Activated T-cell treated with anti-CD3 and anti-CD28 coated beads, Interleukin-2, amount 50 U/mL, for 1 hour (primary cell): ENCODE data around the gene B2M.
A peak's percentile ranks its signal among the peaks of the same experiment; 100 is the strongest.
"Not testable (repeated sequence)": the region's sequence is repeated elsewhere in the genome, so short reads cannot be mapped to it uniquely, and the experiment has no call there.

Source experiments
- DNase-seq: peaks from one replicate; pipeline ENCODE4 v3.0.0-alpha.2; 2020

The B2M gene

DNA sequence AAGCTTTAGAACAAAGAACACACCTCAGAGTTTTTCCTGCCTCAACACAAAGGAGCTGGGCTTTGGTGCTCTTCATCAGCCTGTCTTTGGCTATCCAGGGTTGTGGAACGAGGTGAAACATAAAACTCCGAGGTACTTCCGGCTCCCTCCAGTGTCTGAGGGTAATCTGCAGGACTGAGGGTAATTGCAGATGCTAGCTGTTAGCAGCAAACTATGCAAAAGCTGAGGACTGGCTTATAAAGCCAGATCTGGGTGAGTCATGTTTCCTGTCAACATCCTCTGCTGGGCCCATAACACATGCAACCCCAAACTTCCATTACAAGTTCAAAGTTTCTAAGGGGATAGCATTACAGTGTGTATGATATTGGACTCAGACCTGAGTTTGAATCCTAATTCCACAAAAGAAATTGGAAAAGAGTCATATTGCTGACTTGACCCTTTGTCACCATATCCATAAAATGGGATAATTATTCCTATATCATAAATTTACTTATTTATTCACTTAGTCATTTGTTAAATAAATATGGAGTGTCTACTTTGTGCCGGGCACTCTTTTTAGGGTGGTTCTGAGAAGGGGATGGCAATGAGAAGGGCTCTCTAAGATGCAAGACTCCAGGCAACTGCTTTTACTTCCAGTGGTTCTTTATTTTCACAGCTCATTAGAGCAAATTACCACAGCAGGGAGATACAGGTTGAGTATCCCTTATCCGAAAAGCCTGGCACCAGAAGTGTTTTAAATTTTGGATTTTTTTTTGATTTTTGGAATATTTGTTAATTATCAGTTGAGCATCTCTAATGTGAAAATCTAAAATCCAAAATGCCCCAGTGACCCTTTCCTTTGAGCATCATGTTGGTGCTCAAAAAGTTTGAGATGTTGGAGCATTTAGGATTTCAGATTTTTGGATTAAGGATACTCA, 15.5 kb downstream of the B2M start:
- peak; percentile 54 for DNase-seq

GRCh38 chr15:44727485-44728231, 16.3 kb downstream of the B2M start:
- DNase-seq, result no peak

GRCh38 chr15:44728232-44728575, 16.9 kb downstream of the B2M start:
- not testable (repeated sequence) for DNase-seq

- peak; percentile 94 for DNase-seq
Measured at GRCh38 chr15:44728576-44729407, 17.5 kb downstream of the B2M start.

DNA sequence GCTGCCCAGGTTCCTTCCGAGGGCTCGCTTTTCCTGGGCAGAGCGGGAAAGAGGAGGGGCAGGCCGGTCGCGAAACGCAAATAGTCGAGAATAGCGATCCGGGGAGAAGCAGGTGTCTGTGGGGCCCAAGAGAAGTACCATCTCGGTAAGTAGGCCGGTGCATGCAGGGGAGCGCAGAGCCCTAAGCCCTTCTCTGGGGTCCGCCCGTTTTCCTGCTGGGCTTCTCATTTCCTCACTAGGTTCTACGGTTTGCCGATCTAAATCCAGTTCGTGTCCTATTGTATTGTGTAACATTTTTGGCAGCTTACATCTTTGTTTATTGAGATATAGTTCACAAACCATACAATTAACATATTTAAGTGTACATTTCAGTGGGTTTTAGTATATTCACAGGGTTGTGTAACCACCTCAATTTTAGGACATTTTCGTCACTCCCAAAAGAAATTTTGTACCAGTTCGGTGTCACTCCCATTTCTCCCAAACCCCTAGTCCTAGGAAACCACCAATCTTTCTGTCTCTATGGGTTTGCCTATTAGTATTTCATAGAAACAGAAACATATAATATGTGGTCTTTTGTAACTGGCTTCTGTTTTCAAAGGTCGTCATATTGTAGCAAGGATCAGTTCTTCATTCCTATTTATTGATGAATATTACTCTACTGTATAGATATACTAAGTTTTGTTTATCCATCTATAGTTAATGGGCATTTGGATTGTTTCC, 18.3 kb downstream of the B2M start:
- no peak for DNase-seq

DNA sequence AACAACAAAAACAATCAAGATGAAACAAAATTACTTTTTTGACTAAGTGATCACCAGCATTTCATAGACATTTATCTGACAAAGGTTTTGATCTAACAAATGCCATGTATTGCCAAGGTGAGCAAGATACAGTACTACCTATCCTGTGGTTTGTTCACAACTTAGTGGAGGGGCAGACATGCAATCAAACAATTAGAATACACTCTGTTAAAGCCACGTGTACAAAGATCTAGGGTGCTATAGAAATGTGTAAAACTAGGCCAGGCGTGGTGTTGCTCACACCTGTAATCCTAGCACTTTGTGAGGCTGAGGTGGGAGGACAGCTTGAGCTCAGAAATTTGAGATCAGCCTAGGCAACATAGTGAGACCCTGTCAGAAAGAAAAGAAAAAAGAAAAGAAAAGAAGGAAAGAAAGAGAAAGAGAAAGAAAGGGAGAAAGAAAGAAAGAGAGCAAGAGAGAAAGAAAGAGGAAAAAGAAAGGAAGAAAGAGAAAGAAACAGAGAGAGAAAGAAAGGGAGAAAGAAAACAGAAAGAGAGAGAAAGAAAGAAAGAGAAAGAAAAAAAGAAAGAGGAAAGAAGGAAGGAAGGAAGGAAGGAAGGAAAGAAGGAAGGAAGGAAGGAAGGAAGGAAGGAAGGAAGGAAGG, 23.6 kb downstream of the B2M start:
- no peak for DNase-seq

- no peak for DNase-seq
Measured at GRCh38 chr15:44735482-44736180, 24.3 kb downstream of the B2M start.

DNA sequence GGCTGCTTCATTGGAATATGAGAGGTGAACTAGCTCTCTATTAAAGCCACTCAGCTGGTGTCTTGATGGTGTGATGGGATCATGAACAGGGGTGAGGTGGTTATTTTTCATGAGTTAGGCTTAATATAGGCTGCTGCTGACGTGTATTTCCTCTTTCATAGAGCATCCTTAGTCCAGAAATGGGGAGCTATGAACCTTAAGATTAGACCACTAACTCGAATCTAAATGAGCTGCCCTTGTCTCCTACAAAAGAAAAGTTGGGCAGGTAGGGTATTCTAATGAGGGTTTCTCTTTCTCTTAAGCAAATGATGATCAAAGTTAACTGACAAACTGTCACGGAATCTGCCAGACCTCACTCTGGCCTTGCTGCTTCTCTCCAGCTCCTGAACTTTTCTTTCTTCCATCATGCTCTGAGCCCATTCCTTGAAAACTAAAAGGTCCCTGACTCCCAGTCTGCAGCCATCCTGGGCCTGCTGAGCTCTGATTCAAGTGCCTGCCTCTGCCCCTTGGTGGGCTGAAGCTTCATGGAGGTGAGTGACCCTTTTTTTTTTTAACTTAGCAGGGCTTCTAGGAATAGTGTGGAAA, 25.0 kb downstream of the B2M start, which contains the start of gene TRIM69:
TRIM69 (plus strand) TSS at position 348 of the 585 bp plus-strand sequence; CDS start at position 525, 177 bp downstream.
- DNase-seq, result no peak

GRCh38 chr15:44738340-44738984, 27.1 kb downstream of the B2M start:
- DNase-seq, result no peak

DNA sequence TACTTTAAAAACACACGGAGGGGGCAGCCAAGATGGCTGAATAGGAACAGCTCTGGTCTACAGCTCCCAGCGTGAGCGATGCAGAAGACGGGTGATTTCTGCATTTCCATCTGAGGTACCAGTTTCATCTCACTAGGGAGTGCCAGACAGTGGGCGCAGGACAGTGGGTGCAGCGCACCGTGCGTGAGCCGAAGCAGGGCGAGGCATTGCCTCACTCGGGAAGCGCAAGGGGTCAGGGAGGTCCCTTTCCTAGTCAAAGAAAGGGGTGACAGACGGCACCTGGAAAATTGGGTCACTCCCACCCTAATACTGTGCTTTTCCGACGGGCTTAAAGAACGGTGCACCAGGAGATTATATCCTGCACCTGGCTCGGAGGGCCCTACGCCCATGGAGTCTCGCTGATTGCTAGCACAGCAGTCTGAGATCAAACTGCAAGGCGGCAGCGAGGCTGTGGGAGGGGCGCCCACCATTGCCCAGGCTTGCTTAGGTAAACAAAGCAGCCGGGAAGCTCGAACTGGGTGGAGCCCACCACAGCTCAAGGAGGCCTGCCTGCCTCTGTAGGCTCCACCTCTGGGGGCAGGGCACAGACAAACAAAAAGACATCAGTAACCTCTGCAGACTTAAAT, 28.0 kb downstream of the B2M start:
- DNase-seq, result not testable (repeated sequence)

GRCh38 chr15:44743454-44743853, 32.1 kb downstream of the B2M start:
- not testable (repeated sequence) for DNase-seq

DNA sequence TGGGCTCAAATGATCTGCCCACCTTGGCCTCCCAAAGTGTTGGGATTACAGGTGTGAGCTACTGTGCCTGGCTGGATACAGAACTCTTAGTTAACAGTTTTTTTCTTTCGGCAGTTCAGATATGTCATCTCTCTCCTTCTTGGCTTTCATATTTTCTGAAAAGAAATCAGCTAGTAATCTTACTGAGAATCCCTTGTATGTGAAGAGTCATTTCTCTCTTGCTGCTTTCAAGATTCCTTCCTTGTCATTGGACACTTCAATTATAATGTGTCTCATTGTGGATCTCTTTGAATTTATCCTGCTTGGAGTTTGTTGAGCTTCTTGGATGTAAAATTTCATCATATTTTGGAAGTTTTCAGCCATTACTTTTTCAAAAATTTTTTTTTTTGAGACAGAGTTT, 42.0 kb downstream of the B2M start:
- no peak for DNase-seq

DNA sequence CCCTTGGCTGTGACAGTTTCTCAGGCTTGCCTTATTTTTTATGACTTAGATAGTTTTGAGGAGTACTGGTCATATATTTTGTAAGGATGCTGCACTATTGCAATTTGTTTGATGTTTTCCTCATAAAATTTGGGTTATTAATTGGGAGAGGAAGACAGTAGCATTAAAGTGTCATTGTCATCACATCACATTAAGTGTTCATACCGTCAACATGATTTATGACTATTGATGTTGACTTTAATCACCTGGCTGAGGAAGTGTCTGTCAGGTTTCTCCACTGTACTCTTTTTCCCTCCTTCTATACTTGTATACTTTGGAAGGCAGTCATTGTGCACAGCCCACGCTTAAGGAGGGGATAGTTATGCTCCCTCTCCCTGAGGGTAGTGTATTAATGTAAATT, 51.9 kb downstream of the B2M start:
- DNase-seq, result no peak

DNA sequence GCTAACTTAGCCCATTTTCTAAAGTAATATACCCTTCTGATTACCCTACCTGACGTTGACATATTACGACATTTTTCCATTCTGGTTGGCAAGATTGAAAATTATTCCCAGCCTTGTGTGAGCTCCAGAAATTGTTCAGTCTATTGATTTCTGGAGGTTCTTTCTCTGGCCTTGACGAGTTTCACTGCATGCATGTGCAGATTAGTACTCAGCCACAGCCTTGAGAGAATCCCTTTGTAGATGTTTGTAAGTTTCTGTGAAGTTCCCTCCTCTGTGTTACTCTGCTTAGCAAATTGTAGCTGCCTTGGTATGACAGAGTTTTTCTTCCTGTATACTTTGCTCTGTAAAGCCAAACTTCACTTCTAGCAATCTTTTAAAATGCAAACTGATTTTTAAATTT, 52.5 kb downstream of the B2M start:
- DNase-seq, result no peak

DNA sequence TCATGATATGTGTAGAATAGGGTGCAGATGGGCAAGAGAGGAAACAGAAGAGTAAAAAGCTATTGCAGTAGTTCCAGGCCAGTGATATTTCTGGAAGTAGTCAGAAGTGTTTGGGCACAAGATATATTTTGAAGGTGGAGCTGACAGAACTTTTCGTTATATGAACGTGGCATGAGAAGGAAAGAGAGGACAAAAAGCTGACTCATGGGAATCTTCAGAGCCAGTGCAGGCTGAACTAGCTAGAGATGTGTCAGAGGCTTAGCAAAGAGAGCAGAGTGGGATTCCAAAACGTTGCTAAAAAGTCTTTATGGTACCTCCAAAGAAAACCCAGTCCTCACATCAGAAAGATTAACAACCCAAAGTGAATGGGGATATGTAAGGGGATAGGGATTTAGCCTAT, 53.7 kb downstream of the B2M start:
- DNase-seq, result no peak
